Measurements from ENCODE around the gene MB. TPM values are rescaled to one million over a fixed set of nuclear protein-coding genes. Genes with fewer than 3 reads are reported as not detected.

MB gene
- total and polyA plus RNA-seq, 12 donors = 0.35 to 32.8 (median 2.0) TPM

- Histone ChIP-seq H3K36me3 (replicated peaks in 1 of 2) (no peaks in the 10 kb centered on the region), H3K27me3 (no peaks in the 10 kb centered on the region), H3K4me1 (replicated peaks in 1 of 2) (no peaks in the 10 kb centered on the region), H3K4me3 (no peak overlapping the region), H3K27ac (no peak overlapping the region), H3K9me3 (replicated peaks in 1 of 3) (no peaks in the 10 kb centered on the region)
- intact Hi-C loops (cut with DNase I) = no loop called here
- 80 to 92% (median 87%) methylated on average over 11 to 19 of the region's 19 CpGs for WGBS, 4 donors
- no peak for TF ChIP-seq CTCF (IDR thresholded peaks at IDR 0.05)
- TF ChIP-seq POLR2A (IDR thresholded peaks at IDR 0.05) = no peak
- DNase-seq = no peak
Observed at GRCh38 chr22:35578836-35579575, 38.1 kb downstream of the MB start.

DNA sequence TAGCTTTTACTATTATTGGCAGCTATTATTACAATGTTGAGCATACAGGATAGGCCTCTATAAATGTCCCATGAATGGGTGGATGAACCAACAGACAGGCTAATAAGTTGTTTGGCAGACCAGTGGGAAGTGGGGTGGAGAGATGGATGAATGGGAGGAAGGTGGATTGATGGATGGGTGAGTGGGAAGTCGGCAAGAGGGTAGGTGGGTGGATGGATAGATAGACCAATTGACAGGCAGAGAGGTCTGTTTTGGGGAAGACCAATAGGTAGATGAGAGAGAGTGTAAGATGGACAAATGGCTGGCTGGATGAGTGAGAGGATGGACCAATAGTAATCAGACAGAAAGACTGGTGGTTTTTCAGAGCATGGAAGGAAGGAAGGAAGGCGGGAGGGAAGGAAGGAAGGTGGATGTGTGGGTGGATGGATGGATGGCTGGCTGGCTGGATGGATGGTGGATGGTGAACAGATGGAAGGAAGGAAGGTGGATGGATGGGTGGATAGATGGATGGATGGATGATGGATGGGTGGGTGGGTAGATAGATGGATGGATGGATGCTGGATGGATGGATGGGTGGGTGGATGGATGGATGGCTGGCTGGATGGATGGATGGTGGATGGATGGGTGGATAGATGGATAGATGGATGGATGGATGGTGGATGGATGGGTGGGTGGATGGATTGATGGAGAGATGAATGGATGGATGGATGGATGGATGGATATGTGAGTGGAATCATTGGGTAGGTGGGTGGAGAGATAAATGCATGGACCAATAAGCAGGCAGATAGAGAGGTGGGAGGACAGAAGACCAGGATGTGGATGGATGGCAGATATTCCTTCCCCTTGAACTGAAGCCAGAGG is 39.1 kb downstream of the MB start:
- H3K4me1 ChIP-seq (replicated peaks in 1 of 2) = no peaks in the 10 kb centered on the region
- H3K27me3 ChIP-seq = no peaks in the 10 kb centered on the region
- DNase-seq = no peak
- no peaks in the 10 kb centered on the region for H3K36me3 ChIP-seq (replicated peaks in 1 of 2)
- intact Hi-C loops (cut with DNase I) = no loop called here
- no peak for TF ChIP-seq CTCF (IDR thresholded peaks at IDR 0.05)
- H3K27ac ChIP-seq = no peak overlapping the region
- WGBS, 4 donors = 85 to 89% (median 89%) methylated on average over 2 of the region's 2 CpGs
- no peak overlapping the region for H3K4me3 ChIP-seq
- H3K9me3 ChIP-seq (replicated peaks in 1 of 3) = no peaks in the 10 kb centered on the region

GRCh38 chr22:35576671-35577070 is 40.5 kb downstream of the MB start:
- intact Hi-C loops (cut with DNase I) = no loop called here
- DNase-seq = no peak
- 79 to 91% (median 85%) methylated on average over 8 of the region's 8 CpGs for whole genome bisulfite sequencing, 4 donors
- Histone ChIP-seq H3K9me3 (replicated peaks in 1 of 3) (no peaks in the 10 kb centered on the region), H3K4me1 (replicated peaks in 1 of 2) (no peaks in the 10 kb centered on the region), H3K27me3 (no peaks in the 10 kb centered on the region), H3K4me3 (no peak overlapping the region), H3K36me3 (replicated peaks in 1 of 2) (no peaks in the 10 kb centered on the region), H3K27ac (no peak overlapping the region)
- no peak for TF ChIP-seq POLR2A (IDR thresholded peaks at IDR 0.05)
- no peak for TF ChIP-seq CTCF (IDR thresholded peaks at IDR 0.05)

GRCh38 chr22:35575116-35575748 is 41.9 kb downstream of the MB start:
- 55 to 80% (median 60%) methylated on average over 6 to 15 of the region's 15 CpGs for WGBS, 4 donors
- intact Hi-C loops (cut with DNase I) = no loop called here
- Histone ChIP-seq H3K4me3 (no peak overlapping the region), H3K4me1 (replicated peaks in 1 of 2) (no peaks in the 10 kb centered on the region), H3K9me3 (replicated peaks in 1 of 3) (no peaks in the 10 kb centered on the region), H3K36me3 (replicated peaks in 1 of 2) (no peaks in the 10 kb centered on the region), H3K27ac (no peak overlapping the region), H3K27me3 (no peaks in the 10 kb centered on the region)
- TF ChIP-seq POLR2A (IDR thresholded peaks at IDR 0.05) (no peak), CTCF (IDR thresholded peaks at IDR 0.05) (no peak)
- no peak for DNase-seq
